SK-N-SH (cell line): Measurements from ENCODE around the gene RAPGEF3. TPM values are rescaled to one million over a fixed set of nuclear protein-coding genes. Genes with fewer than 3 reads are reported as not detected.

Experiments used
- CTCF ChIA-PET: fragments of 300-600, 350-600 bp; formaldehyde crosslinking; extraction: SDS; loops from one replicate; lab custom pipeline; 2021; lab: Yijun Ruan, JAX
- POLR2A ChIA-PET: fragments of 350-600 bp; sonication (Branson Sonifier 250); formaldehyde crosslinking; extraction: SDS; loops from one replicate; lab custom pipeline; 2020; ENCODE audit warnings: antibody characterized with exemption, inconsistent platforms; lab: Yijun Ruan, JAX
- DNase-seq: peaks from one replicate; pipeline ENCODE4 v3.0.0; 2012
- H2AFZ ChIP-seq: fragments of 200-600 bp; sonication (generic); 2 replicates; pipeline ENCODE4 v1.8.1; 2016; ENCODE audit warnings: antibody characterized with exemption, mild to moderate bottlenecking, low read depth
- H3F3A ChIP-seq: fragments of 200-600 bp; sonication (generic); replicated peaks from 2 replicates; pipeline ENCODE3; 2016; ENCODE audit warnings: antibody characterized with exemption, mild to moderate bottlenecking; ENCODE audit not compliant: insufficient read depth
- H3K27ac ChIP-seq, 2 experiments: fragments of 200-500 bp in 1 of 2; fragments of 200-600 bp in 1 of 2; sonication (Bioruptor generic) in 1 of 2; sonication (generic), shearing (Covaris generic) in 1 of 2; 2 replicates each; pipeline versions ENCODE4 v1.5.1 to v1.6.1; 2014 to 2016; ENCODE audit warnings: low read depth in 2 of 2, inconsistent platforms in 1 of 2, low read length in 1 of 2, mild to moderate bottlenecking in 1 of 2, mixed read lengths in 1 of 2
- H3K27me3 ChIP-seq: fragments of 200-600 bp; sonication (generic), shearing (Covaris generic); 2 replicates; pipeline ENCODE4 v1.6.1; 2016; ENCODE audit warnings: mixed run types; ENCODE audit not compliant: insufficient read depth
- H3K36me3 ChIP-seq, 2 experiments: fragments of 200-500 bp in 1 of 2; fragments of 200-600 bp in 1 of 2; sonication (Bioruptor generic) in 1 of 2; sonication (generic) in 1 of 2; replicated peaks in 1 of 2; 2 replicates each; pipeline versions ENCODE3 to v1.5.1; 2014 to 2016; ENCODE audit warnings: low read length in 1 of 2, mild to moderate bottlenecking in 1 of 2; ENCODE audit not compliant: insufficient read depth in 2 of 2, control insufficient read depth in 1 of 2
- H3K4me1 ChIP-seq, 2 experiments: fragments of 200-500 bp in 1 of 2; fragments of 200-600 bp in 1 of 2; sonication (Bioruptor generic) in 1 of 2; sonication (generic), shearing (Covaris generic) in 1 of 2; 2 replicates each; pipeline versions ENCODE4 v1.5.1 to v1.6.1; 2014 to 2016; ENCODE audit warnings: low read depth in 1 of 2, low read length in 1 of 2, mixed run types in 1 of 2; ENCODE audit not compliant: insufficient read depth in 2 of 2, control insufficient read depth in 1 of 2
- H3K4me2 ChIP-seq: fragments of 200-600 bp; sonication (generic), shearing (Covaris generic); 2 replicates; pipeline ENCODE4 v1.6.1; 2017; ENCODE audit warnings: mixed run types
- H3K4me3 ChIP-seq, 2 experiments: fragments of 200-500 bp in 1 of 2; fragments of 200-600 bp in 1 of 2; sonication (Bioruptor generic) in 1 of 2; sonication (generic), shearing (Covaris generic) in 1 of 2; 2 replicates each; pipeline versions ENCODE4 v1.5.1 to v1.8.1; 2014 to 2016; ENCODE audit warnings: low read depth in 2 of 2, inconsistent platforms in 1 of 2, low read length in 1 of 2, mild to moderate bottlenecking in 1 of 2, mixed read lengths in 1 of 2, moderate library complexity in 1 of 2
- H3K79me2 ChIP-seq: fragments of 200-600 bp; sonication (generic); 2 replicates; pipeline ENCODE4 v1.8.1; 2017; ENCODE audit warnings: mild to moderate bottlenecking; ENCODE audit not compliant: insufficient read depth
- H3K9ac ChIP-seq: fragments of 200-600 bp; sonication (generic); 2 replicates; pipeline ENCODE4 v1.6.1; 2017; ENCODE audit warnings: mixed run types
- H3K9me2 ChIP-seq: fragments of 200-600 bp; sonication (generic); 2 replicates; pipeline ENCODE4 v1.6.1; 2017; ENCODE audit warnings: mixed run types
- H3K9me3 ChIP-seq: fragments of 200-600 bp; sonication (generic); 2 replicates; pipeline ENCODE4 v1.6.1; 2017; ENCODE audit warnings: mixed run types, mild to moderate bottlenecking, moderate library complexity
- H4K20me1 ChIP-seq: fragments of 200-600 bp; sonication (generic); 2 replicates; pipeline ENCODE4 v1.6.1; 2017; ENCODE audit warnings: mild to moderate bottlenecking, mixed run types; ENCODE audit not compliant: insufficient read depth
- EZH2phosphoT487 ChIP-seq: fragments of 200-600 bp; sonication (generic); IDR thresholded peaks from 2 replicates; pipeline ENCODE4 v1.6.1; 2017; ENCODE audit warnings: low read depth, mixed run types, mild to moderate bottlenecking, antibody characterized with exemption, moderate library complexity, borderline replicate concordance
- FOSL2 ChIP-seq: IDR thresholded peaks from 2 replicates; pipeline ENCODE4 v1.4.0; 2012; ENCODE audit warnings: low read depth, mild to moderate bottlenecking, moderate library complexity, borderline replicate concordance
- FOXJ3 ChIP-seq: sonication (generic); formaldehyde crosslinking; IDR thresholded peaks from 2 replicates; pipeline ENCODE4 v1.5.1; 2020; ENCODE audit warnings: mild to moderate bottlenecking, missing genetic modification reagents
- FOXM1 ChIP-seq: IDR thresholded peaks from 2 replicates; pipeline ENCODE4 v1.4.0; 2012; ENCODE audit warnings: low read depth, mild to moderate bottlenecking
- GATA2 ChIP-seq: sonication (generic); formaldehyde crosslinking; IDR thresholded peaks from 2 replicates; pipeline ENCODE4 v1.5.0; 2020; ENCODE audit warnings: mild to moderate bottlenecking, missing genetic modification reagents
- JUND ChIP-seq: IDR thresholded peaks from 2 replicates; pipeline ENCODE4 v1.4.0; 2012
- MXI1 ChIP-seq: IDR thresholded peaks from 2 replicates; pipeline ENCODE4 v1.6.1; 2012; ENCODE audit warnings: mild to moderate bottlenecking, low read depth, low read length, improper control_type of control experiment
- NRF1 ChIP-seq: IDR thresholded peaks from 2 replicates; pipeline ENCODE4 v1.6.1; 2012; ENCODE audit warnings: low read depth, mild to moderate bottlenecking, low read length
- RAD21 ChIP-seq: IDR thresholded peaks from 2 replicates; pipeline ENCODE4 v1.6.1; 2012; ENCODE audit warnings: mild to moderate bottlenecking, low read length
- RCOR1 ChIP-seq: fragments of 150-350 bp; IDR thresholded peaks from 2 replicates; pipeline ENCODE4 v1.6.1; 2017; ENCODE audit warnings: antibody characterized with exemption, low read length
- RFX5 ChIP-seq: IDR thresholded peaks from 2 replicates; pipeline ENCODE4 v1.6.1; 2012; ENCODE audit warnings: mild to moderate bottlenecking, improper control_type of control experiment, low read length
- SIN3A ChIP-seq: IDR thresholded peaks from 2 replicates; pipeline ENCODE4 v1.6.1; 2012; ENCODE audit warnings: low read depth, mild to moderate bottlenecking, low read length, moderate library complexity, borderline replicate concordance
- SMC3 ChIP-seq: IDR thresholded peaks from 2 replicates; pipeline ENCODE4 v1.6.1; 2012; ENCODE audit warnings: low read depth, low read length, improper control_type of control experiment
- TAF1 ChIP-seq: IDR thresholded peaks from 2 replicates; pipeline ENCODE4 v1.6.1; 2012; ENCODE audit warnings: low read depth, mild to moderate bottlenecking, low read length, moderate library complexity, borderline replicate concordance
- WGBS: methylation state at CpG from one replicate; pipeline ENCODE4 v1.1.6; 2017; ENCODE audit warnings: low lambda C conversion rate; 5-methylcytosine and 5-hydroxymethylcytosine counted together
- polyA plus RNA-seq, 3 experiments: library from polyadenylated mRNA; depleted of rRNA; stranded (reverse); fragments of >200 nt; gene quantifications; 2 replicates each; pipeline ENCODE4 v1.2.3, GENCODE V29; 2012
- TF ChIP-seq, protein P1 (sequence below): IDR thresholded peaks from 2 replicates; pipeline ENCODE4; 2012
- TF ChIP-seq, protein P2 (sequence below): fragments of 150-350 bp; IDR thresholded peaks from 2 replicates; pipeline ENCODE4 v1.6.1; 2016; ENCODE audit warnings: mild to moderate bottlenecking, low read depth, low read length
- TF ChIP-seq, protein P3 (sequence below): IDR thresholded peaks from 2 replicates; pipeline ENCODE4 v1.4.0; 2012; ENCODE audit warnings: low read depth, borderline replicate concordance
- TF ChIP-seq, protein P4 (sequence below): IDR thresholded peaks from 2 replicates; pipeline ENCODE4 v1.4.0; 2012; ENCODE audit warnings: low read depth, borderline replicate concordance
- TF ChIP-seq, protein P5 (sequence below): fragments of 150-350 bp; IDR thresholded peaks from 2 replicates; pipeline ENCODE4 v1.6.1; 2017; ENCODE audit warnings: antibody characterized with exemption, low read length, low read depth, borderline replicate concordance

Gene RAPGEF3
- polyA plus RNA-seq, 1 of the 3 experiments (the other 2 are of a cell fraction): 0.90 TPM

DNA sequence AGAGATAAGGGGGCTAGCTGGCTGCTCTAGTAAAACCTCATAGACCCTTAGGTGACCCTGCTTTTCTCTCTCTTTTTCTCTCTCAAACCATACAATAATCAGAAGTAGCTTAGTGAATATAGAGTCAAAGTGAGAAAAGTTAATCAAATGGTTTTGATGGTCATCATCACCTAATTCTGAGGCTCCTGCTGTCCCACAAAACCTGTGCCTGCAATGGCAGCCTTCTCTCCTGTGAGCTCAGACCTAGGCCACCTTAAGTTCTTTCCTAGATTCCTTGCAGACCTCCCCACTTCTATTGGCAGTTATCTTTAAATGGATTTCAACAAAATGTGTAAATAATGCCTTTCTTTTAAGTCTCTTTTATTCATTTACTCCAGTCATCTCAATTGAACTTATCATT lies 51.3 kb downstream of the RAPGEF3 start (continued):
- TF ChIP-seq, protein P1, sequence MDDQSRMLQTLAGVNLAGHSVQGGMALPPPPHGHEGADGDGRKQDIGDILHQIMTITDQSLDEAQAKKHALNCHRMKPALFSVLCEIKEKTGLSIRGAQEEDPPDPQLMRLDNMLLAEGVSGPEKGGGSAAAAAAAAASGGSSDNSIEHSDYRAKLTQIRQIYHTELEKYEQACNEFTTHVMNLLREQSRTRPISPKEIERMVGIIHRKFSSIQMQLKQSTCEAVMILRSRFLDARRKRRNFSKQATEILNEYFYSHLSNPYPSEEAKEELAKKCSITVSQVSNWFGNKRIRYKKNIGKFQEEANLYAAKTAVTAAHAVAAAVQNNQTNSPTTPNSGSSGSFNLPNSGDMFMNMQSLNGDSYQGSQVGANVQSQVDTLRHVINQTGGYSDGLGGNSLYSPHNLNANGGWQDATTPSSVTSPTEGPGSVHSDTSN: no peak
- no peak for TF ChIP-seq SMC3

DNA sequence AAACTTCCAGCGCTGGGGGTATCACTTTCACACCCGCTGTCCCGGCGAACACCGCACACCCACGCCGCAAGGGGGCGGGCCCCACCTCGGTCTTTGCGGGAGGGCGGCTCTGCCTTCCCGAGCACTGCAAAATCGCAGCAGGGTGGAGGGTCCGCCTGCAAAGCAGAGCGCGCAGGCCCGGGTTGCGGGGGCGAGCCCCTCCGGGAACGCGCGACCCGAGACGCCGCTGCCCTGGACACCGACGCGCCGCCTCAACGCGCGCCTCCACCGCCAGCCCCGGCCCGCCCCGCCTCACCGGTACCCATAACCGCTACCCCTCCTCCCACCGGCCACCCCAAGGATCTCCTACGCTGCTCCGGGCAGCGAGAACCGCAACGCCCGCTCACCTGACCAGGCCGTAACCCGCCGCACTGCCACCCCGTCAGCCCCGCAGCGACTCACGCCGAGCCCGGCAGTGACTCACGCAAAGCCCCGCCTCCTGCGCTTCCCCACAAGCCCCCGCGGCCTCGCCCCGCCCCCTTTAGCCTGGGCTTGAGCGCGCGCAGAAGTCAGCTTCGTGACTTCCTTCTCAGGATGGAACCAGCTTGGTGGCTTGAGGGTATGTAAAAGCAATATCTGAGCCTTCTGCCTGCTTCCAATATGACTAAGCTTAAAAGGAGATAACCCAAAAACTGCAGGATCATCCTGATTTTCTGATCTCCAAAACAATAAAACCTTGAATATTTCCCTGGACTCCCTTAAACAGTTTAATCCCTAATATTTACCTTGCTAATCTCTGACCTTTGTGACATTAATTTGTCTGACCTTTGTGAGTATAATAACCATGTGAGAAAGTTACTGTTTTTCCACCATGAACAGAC lies 52.9 kb downstream of the RAPGEF3 start, which contains the start of gene RPAP3:
TSS of gene RPAP3 (minus strand) at position 465 of the 860 bp plus-strand sequence. CDS start 3,190 bp downstream, outside the sequence.
- Histone ChIP-seq H3F3A (no peaks in the 10 kb centered on the region), H3K27ac (peak within 1 kb of the TSS; percentile 61 to 84), H3K4me2 (peak within 1 kb of the TSS; percentile 76), H3K9ac (peak within 1 kb of the TSS; percentile 73), H3K36me3 (peaks cover 8 to 11% of the 10 kb centered on the region in 2 experiments), H4K20me1 (no peaks in the 10 kb centered on the region), H2AFZ (peak within 1 kb of the TSS; percentile 96), H3K79me2 (peaks cover 36% of the 10 kb centered on the region), H3K27me3 (no peaks in the 10 kb centered on the region), H3K9me3 (no peaks in the 10 kb centered on the region), H3K4me1 (peaks cover 0 to 5% of the 10 kb centered on the region in 2 experiments; a peak in 2 of 4 replicates), H3K4me3 (peak within 1 kb of the TSS; percentile 83 to 86), H3K9me2 (no peaks in the 10 kb centered on the region)
- ChIA-PET CTCF (interaction anchor here (0.6 to 43.0 kb wide), 13 partner anchors 10 to 189 kb away, joined by 3 to 1294 read pairs (median 5); partner anchors contain the start of genes ENDOU, RAPGEF3 and SLC48A1), POLR2A (interaction anchor here (0.8 to 1.0 kb wide), 3 partner anchors 20 to 140 kb away, joined by 3 to 7 read pairs (median 3); partner anchors contain the start of gene ENDOU)
- DNase-seq: peak; percentile 95
- 0% methylated on average over 20 of the region's 66 CpGs for WGBS
- TF ChIP-seq SIN3A (0 out of 2 replicates have a peak, but pooled peaks have one; percentile 20), TAF1 (peak; percentile 81), GATA2 (no peak), RAD21 (no peak), EZH2phosphoT487 (no peak), FOXM1 (no peak), JUND (peak; percentile 40), RCOR1 (no peak), RFX5 (0 out of 2 replicates have a peak, but pooled peaks have one; percentile 34), MXI1 (peak; percentile 80), NRF1 (peak; percentile 69), FOXJ3 (no peak), FOSL2 (peak; percentile 68; the same call in 1 of the 2 replicates)
- TF ChIP-seq, protein P2, sequence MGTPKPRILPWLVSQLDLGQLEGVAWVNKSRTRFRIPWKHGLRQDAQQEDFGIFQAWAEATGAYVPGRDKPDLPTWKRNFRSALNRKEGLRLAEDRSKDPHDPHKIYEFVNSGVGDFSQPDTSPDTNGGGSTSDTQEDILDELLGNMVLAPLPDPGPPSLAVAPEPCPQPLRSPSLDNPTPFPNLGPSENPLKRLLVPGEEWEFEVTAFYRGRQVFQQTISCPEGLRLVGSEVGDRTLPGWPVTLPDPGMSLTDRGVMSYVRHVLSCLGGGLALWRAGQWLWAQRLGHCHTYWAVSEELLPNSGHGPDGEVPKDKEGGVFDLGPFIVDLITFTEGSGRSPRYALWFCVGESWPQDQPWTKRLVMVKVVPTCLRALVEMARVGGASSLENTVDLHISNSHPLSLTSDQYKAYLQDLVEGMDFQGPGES: no peak
- TF ChIP-seq, protein P3, sequence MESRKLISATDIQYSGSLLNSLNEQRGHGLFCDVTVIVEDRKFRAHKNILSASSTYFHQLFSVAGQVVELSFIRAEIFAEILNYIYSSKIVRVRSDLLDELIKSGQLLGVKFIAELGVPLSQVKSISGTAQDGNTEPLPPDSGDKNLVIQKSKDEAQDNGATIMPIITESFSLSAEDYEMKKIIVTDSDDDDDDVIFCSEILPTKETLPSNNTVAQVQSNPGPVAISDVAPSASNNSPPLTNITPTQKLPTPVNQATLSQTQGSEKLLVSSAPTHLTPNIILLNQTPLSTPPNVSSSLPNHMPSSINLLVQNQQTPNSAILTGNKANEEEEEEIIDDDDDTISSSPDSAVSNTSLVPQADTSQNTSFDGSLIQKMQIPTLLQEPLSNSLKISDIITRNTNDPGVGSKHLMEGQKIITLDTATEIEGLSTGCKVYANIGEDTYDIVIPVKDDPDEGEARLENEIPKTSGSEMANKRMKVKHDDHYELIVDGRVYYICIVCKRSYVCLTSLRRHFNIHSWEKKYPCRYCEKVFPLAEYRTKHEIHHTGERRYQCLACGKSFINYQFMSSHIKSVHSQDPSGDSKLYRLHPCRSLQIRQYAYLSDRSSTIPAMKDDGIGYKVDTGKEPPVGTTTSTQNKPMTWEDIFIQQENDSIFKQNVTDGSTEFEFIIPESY: no peak
- TF ChIP-seq, protein P4, sequence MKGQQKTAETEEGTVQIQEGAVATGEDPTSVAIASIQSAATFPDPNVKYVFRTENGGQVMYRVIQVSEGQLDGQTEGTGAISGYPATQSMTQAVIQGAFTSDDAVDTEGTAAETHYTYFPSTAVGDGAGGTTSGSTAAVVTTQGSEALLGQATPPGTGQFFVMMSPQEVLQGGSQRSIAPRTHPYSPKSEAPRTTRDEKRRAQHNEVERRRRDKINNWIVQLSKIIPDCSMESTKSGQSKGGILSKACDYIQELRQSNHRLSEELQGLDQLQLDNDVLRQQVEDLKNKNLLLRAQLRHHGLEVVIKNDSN: no peak
- TF ChIP-seq, protein P5, sequence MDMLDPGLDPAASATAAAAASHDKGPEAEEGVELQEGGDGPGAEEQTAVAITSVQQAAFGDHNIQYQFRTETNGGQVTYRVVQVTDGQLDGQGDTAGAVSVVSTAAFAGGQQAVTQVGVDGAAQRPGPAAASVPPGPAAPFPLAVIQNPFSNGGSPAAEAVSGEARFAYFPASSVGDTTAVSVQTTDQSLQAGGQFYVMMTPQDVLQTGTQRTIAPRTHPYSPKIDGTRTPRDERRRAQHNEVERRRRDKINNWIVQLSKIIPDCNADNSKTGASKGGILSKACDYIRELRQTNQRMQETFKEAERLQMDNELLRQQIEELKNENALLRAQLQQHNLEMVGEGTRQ: no peak
